GM21390 (cell line): Measurements from ENCODE around the gene VWA3B.

ENCODE experiments used
- ATAC-seq: cut with Tn5 transposase; IDR thresholded peaks from one replicate; pipeline ENCODE4 v1.9.1; 2021; ENCODE audit not compliant: unreplicated experiment

The VWA3B gene

DNA sequence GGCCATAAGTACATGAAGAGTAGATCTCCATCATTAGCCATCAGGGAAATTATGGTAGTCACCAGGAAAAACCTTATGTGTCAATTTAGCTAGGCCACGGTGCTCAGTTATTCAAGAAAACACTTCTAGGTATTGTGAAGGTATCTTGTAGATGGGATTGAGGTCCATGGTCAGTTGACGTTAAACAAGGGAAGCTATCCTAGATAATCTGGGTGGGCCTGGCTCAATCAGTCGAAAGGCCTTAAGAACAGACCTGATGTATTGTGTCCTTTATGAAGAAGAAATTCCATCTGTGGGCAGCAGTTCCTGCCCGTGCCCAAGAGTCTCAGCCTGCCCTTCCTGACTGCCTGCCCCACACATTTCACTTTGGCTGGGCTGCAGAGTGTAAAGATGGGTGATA, 242.6 kb downstream of the VWA3B start:
- no peak for ATAC-seq

DNA sequence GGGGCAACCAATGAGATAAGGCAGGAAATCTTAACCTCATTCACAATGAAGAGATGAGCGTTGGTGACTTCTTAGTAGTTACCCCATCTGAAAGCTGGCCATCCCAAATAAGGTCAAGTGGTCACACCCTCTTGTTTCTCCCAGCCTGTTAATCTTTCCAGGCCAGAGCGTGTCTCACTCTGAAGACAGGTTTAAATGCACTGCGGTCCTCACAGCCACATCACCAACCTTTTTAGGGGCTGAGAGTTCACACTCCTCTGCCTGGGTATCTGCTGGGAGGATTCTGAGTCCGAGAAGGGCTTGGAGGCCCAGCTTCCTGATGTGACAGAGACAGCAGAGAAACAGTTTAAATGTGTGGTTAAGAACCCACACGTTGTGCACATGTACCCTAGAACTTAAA, 246.0 kb downstream of the VWA3B start:
- no peak for ATAC-seq

DNA sequence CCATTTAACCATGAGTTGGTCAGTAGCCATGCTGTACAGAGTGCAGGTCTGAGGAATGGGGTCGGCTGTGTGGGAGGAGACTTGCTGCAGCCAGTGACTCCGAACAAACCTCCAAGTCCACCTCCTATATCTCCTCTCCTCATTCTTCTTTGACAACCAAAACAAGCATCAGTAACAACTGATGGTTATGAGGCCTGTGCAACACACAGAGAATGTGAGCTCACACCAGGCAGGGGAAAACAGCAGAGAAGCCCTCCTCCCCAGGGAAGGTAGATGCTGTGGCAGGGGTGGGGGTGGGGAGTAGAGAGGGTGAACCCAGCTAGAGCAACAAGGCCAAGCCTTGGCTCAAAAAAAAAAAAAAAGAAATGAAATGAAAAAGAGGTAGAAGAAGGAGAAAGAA, 247.0 kb downstream of the VWA3B start:
- no peak for ATAC-seq

DNA sequence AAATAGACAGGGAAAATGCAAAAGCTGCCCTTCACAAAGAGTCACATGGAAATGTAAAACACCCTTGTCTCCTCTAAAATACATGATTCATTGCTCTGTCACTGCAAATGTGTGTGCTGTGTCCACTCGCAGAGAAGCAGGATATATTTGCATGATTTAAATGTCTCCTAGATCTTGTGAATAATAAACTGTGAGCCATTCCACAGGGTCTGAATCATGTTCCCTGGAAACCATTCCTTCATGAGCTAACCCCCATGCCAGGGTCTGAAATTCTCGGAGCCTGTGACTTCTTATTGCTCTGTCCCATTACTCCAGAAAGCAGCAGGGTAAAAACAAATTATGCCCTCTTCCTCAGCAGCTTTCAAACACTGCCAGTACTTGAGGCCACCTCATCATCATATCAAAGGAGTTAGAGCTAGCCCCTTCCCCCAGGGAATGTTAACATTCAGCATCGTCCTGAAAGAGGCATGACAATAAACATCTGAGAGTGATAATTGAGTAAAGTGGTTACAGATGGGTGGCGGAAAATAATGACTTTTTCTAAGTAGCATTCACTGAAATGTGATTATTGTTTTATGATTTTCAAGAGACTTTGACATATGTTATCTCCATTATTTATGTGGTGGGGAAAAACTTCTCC, 247.6 kb downstream of the VWA3B start:
- no peak for ATAC-seq

DNA sequence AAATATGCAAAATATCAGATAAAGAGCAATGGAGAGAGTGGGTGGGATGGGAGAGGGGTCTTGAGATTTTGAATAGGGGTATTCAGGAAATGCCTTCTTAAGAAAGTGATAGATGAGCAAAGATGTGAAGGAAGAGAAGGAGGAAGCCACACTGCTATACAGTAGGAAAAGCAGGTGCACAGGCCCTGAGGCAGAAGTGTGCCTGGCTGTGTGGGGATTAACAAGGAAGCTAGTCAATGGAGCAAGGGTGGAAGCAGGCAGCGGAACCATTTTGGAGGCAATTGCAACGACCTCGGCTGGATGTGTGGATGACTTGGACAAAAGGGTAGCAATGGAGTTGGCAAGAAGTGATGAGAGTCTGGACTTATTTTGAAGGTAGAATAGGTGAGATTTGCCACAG, 248.3 kb downstream of the VWA3B start:
- ATAC-seq, result no peak

DNA sequence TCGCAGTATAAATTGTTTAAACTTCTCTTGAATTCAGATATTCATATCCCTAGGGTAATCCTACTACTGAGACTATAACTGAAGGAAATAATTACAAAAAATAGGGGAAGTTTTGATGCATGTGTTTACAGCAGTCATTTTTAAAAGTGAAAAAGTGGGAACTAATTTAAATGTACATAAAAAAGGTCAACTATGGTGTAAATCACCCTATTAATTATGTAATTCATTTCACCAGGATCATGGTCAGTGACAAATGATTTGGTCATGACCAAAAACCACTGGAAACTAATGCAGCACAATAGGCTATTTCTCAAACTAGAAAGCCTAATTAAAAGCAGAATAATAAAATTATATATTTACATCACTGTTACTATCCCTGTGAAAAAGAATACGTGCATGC, 254.3 kb downstream of the VWA3B start:
- no peak for ATAC-seq

DNA sequence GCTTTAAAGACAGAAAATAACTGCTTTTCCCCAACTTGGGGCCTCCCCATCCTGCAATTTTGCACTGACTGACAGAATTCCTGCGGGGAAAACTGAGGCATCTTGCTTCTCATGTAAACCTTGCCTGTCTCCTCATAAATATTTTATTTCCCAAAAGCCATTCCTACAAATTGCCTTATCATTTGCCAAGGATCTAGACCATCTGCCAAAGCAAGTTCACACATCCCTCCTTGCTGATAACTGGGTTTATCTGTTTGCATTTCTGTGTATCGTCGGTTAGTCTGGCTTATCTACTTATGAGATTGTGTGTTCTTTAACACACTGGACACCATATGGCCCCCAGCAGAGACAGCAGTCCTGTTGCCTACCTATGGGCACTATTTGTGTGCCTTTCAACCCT, 256.3 kb downstream of the VWA3B start:
- no peak for ATAC-seq

DNA sequence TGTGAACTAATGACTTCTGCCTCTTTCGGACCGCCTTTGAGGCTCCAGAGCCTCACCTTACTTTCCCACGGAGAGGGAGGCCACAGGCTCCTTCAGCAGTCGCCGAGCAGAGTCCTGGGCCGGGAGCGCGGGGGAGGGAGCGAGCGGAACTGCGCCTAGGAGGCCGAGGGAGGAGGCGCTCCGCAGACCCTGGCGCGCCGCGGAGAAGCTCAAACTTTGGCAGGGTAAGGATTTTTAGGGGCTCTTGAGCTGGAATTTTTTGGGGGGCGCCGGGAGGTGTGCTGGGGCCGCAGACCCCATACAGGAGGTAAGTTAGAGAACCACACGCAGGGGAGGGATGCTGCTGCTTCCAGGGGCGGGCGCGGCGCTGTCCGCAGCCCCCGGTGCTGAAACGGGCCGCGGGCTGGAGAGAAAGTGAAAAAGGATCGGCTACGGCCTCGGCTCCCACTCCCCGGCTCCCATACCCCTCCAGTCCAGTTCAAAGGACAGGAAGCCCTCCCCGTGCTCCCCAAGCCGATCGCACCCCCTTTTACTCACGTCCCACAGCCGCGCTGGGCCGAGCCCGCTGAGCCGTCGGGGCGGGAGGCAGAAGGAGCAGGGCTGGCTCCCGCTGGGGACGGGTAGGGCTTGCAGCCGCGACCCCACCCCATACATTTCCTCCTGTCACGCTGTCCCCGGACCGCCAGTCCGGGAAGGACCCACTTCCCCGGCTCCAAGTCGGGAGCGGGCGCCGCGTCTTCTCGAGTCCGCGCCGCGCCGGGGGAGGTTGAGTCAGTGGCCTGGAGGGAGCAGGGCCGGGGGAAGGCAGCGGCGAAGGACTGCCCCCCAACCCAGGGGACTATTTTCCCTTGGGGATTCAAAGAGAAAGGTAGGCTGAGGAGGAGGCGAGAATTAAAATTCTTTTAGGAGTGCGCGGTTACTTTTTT, 259.6 kb downstream of the VWA3B start, which contains the start of gene CNGA3:
Gene CNGA3, plus strand, starts transcription at position 146 of the 926 bp plus-strand sequence. CDS start 23,520 bp downstream, outside the sequence.
- ATAC-seq, result no peak

DNA sequence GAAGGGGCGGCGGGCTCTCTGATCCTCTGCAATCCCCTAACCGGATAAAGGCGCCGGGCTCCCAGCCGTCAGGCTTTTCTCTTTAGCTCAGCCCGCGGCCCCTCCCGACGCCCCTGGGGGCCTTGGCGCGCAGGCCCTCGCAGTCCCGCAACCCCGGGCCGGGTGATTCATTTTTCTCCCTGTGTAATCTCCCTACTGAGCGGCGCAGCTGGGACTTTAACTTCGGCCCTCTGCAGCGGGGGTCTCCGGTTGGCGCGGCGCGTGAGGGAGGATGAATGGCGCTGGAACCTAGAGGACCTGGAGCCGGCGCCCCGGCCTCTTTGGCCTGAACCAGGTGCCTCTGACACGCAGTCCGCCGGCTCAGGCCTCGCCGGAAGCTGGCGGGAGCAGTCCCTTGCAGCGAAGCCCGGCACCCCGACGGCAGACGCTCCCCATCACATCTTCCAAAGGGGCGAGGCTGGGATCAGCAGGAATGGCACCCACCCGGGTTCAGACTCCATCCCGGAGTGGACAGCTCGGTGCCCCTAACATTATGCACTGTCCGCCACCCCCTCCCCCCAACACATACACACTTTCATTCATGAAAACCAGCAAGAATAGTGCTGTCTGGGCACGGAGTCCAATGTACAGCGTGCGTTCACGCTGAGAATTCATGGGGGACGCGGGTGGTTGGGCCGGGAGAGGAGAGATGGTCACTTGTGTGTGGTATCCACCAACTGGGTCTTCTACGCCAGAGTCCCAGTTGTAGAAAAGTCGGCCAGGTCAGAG, 260.5 kb downstream of the VWA3B start:
- ATAC-seq, result no peak

DNA sequence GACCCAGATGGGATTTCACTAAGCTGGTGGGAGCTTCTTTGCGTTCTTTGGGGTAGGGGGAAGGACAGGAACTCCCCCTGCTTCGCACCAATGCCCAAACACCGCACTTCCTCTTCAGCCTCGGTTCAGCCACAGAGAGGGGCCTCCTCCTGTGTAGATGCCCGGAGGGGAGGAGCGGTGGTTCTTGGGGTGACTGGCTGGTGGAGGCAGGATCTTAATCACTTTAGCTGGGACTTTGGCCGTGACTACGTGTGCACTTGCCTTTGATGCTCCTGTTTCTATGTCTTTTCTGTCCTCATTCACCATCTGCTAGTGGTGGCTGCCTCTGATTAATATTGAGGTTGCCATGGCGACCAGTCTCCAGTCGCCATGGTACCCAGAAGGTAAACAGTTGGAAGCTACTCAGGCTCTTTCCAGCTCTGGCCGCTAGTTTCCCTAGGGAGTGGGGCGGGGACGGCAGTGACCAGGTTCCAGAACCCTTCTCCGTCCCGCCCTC, 261.1 kb downstream of the VWA3B start:
- ATAC-seq, result no peak

DNA sequence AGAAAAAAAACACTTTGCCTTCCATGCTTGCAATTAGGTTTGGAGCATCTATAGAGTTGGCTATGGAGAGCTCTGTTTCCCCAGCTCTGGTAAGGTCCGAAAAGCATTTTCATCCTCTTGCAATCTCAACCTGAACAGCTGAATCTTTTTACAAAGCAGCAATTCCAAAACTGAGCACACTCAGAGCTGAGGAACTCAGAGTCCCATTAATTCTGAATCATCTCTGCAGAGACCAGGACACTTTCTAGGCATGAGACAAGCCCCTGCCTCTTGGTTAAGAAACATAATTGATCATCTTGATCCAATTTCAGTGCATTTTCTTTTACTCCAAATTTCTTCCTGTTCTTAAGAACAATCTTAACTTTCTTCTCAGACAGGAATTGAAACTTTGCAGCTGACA, 263.4 kb downstream of the VWA3B start:
- no peak for ATAC-seq

DNA sequence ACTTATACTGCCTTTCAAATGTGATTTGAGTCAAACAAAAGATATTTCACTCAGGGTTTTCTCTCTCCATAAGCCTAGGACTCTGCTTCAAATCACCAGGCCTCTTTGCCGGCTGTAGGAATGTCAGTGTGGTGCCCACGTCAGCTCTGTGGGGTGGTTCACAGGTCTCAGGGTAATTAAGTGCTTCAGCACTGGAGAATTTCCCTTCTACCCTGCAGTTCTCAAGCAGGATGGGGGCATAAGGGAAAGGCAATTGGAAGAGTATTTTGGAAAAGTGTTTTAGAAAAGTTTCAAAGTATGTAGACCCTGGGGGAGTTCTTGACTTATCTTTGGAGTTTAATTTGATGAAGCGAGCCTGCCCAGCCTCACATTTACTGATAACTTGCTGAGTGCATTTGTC, 268.9 kb downstream of the VWA3B start:
- ATAC-seq, result no peak

DNA sequence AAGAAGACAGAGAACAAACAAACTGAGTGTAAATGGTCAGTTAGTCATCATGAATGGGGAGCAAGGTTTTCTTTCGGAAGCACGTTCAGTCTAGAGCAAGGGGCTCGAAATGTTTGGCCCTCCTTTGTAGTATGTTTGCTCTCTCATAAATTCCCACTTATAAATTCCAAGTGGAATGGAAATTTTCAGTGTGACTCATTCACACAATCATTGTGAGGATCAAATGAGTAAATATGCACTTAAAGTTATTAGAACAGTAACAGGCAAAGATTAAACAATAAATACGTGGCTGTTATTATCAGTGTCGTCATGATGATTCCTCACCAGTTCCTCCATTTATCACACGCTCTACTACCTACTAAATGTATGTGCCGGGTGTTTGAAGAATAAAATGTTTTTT, 269.8 kb downstream of the VWA3B start:
- ATAC-seq, result no peak

DNA sequence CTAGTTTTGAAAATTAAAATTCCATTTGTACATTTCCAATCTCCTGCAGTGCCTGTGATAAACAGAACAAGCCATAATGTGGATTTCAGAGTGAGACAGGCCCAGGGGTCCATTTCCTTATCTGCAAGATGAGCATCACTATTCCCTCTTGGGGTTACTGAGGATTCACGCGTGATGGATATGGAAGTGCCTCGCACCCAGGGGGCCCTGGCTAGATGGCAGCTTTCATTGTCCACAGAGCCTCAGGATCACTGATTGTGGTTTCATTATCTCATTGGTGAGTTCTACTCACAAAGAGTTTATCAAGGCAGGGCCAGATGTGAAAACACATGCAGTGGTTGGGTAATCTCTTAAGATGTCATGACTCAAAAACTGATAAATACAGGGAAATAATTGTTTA, 270.9 kb downstream of the VWA3B start:
- no peak for ATAC-seq

DNA sequence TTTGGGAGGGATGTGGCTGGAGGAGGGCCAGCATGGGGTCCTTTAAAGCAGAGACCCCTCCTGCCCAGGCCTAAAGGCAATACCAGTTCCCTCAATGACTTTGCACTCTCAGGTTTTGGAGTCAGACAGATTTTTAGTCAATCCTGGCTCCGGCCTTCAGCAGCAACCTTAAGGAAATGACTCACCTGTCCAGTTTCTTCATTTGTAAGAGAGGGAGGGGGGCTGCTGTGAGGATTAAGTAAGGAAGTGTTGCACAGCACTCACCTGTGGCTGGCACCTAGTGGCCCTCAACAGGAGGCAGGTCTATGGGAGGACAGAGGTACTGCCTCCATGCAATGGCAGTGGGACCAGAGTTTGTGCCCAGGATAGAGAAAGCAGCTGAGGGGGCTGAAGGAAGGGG, 273.0 kb downstream of the VWA3B start:
- no peak for ATAC-seq
